GM23248 (cell line): ENCODE data around the gene GMPPB. TPM values are rescaled to one million over a fixed set of nuclear protein-coding genes. Genes with fewer than 3 reads are reported as not detected.

Experiments used
- DNase-seq: peaks from one replicate; pipeline ENCODE4 v3.0.0-alpha.2; 2015
- H2AFZ ChIP-seq: fragments of 200-600 bp; sonication (generic); 2 replicates; pipeline ENCODE4 v1.6.1; 2016; ENCODE audit warnings: antibody characterized with exemption
- H3F3A ChIP-seq: fragments of 200-600 bp; sonication (generic); 2 replicates; pipeline ENCODE4 v1.6.1; 2016; ENCODE audit warnings: mild to moderate bottlenecking, antibody characterized with exemption, mixed run types; ENCODE audit not compliant: insufficient read depth
- H3K27ac ChIP-seq: fragments of 200-600 bp; sonication (generic); 2 replicates; pipeline ENCODE4 v1.5.1; 2016; ENCODE audit warnings: mild to moderate bottlenecking
- H3K27me3 ChIP-seq: fragments of 200-600 bp; sonication (generic); replicated peaks from 2 replicates; pipeline ENCODE4 v1.6.1; 2016; ENCODE audit warnings: mild to moderate bottlenecking; ENCODE audit not compliant: insufficient read depth
- H3K36me3 ChIP-seq: fragments of 200-600 bp; sonication (generic); 2 replicates; pipeline ENCODE4 v1.6.1; 2016; ENCODE audit warnings: low read depth, mild to moderate bottlenecking
- H3K4me1 ChIP-seq: fragments of 200-600 bp; sonication (generic); 2 replicates; pipeline ENCODE4 v1.6.1; 2016; ENCODE audit warnings: mild to moderate bottlenecking; ENCODE audit not compliant: insufficient read depth
- H3K4me2 ChIP-seq: fragments of 200-600 bp; sonication (generic); one replicate; pipeline ENCODE4 v1.6.1; 2016; ENCODE audit warnings: mild to moderate bottlenecking; ENCODE audit not compliant: unreplicated experiment
- H3K4me3 ChIP-seq: fragments of 200-600 bp; sonication (generic); 2 replicates; pipeline ENCODE4 v1.5.1; 2016; ENCODE audit warnings: mild to moderate bottlenecking
- H3K79me2 ChIP-seq: fragments of 200-600 bp; sonication (generic); 2 replicates; pipeline ENCODE4 v1.6.1; 2016; ENCODE audit warnings: mild to moderate bottlenecking; ENCODE audit not compliant: insufficient read depth
- H3K9ac ChIP-seq: fragments of 200-600 bp; sonication (generic); 2 replicates; pipeline ENCODE4 v1.6.1; 2016; ENCODE audit warnings: mild to moderate bottlenecking
- H3K9me2 ChIP-seq: fragments of 200-600 bp; sonication (generic); 2 replicates; pipeline ENCODE4 v1.6.1; 2016; ENCODE audit warnings: mixed run types, mild to moderate bottlenecking, moderate library complexity; ENCODE audit not compliant: insufficient read depth
- H3K9me3 ChIP-seq: fragments of 200-600 bp; sonication (generic); one replicate; pipeline ENCODE4 v1.6.1; 2017; ENCODE audit warnings: low read depth
- H4K20me1 ChIP-seq: fragments of 200-600 bp; sonication (generic); 2 replicates; pipeline ENCODE4 v1.6.0; 2016; ENCODE audit not compliant: insufficient read depth
- EZH2 ChIP-seq: fragments of 200-600 bp; sonication (generic); IDR thresholded peaks from 2 replicates; pipeline ENCODE4 v1.6.1; 2018; ENCODE audit warnings: antibody characterized with exemption, mild to moderate bottlenecking; ENCODE audit not compliant: insufficient read depth, poor library complexity, severe bottlenecking
- EZH2phosphoT487 ChIP-seq: fragments of 200-600 bp; sonication (generic); IDR thresholded peaks from 2 replicates; pipeline ENCODE4 v1.6.1; 2018; ENCODE audit warnings: antibody characterized with exemption, moderate library complexity, mild to moderate bottlenecking, low read depth; ENCODE audit not compliant: insufficient read depth
- WGBS, 2 experiments: methylation state at CpG; one replicate each; pipeline ENCODE4 v1.1.6; 2015 to 2017; ENCODE audit warnings: low lambda C conversion rate in 2 of 2, low coverage in 1 of 2; ENCODE audit errors: missing lambda C conversion rate in 2 of 2; 5-methylcytosine and 5-hydroxymethylcytosine counted together
- in situ Hi-C: fragments of 300-500 bp; cut with MboI; formaldehyde crosslinking; loops from 2 replicates; pipeline ENCODE4 v1.15.0; 2020
- polyA plus RNA-seq: library from polyadenylated mRNA; unstranded; fragments of >200 nt; fragmentation: Nextera tagmentation; extraction: Ambion mirVana; gene quantifications from 2 replicates; pipeline ENCODE4 v1.2.1, GENCODE V29; 2016
- total RNA-seq: library from RNA; depleted of rRNA; stranded (reverse); fragments of >200 nt; shearing (Covaris generic); gene quantifications from 2 replicates; pipeline ENCODE4 v1.2.3, GENCODE V29; 2014

Gene GMPPB
- total and polyA plus RNA-seq, 2 experiments from 2014 or later: 24.1 to 37.8 TPM

- in situ Hi-C loops: no loop called here
- no peaks in the 10 kb centered on the region for H3K4me1 ChIP-seq
- peaks cover 7% of the 10 kb centered on the region; the same call in 1 of the 2 replicates for H3F3A ChIP-seq
- H3K4me2 ChIP-seq: no peak overlapping the region
- peaks cover 68% of the 10 kb centered on the region for H3K79me2 ChIP-seq
- H3K27me3 ChIP-seq: no peaks in the 10 kb centered on the region
- no peak overlapping the region for H3K27ac ChIP-seq
- WGBS, 2 experiments: 85 to 87% methylated on average over 6 of the region's 6 CpGs
- H3K9me2 ChIP-seq: no peaks in the 10 kb centered on the region
- no peak for DNase-seq
- H3K9me3 ChIP-seq: no peaks in the 10 kb centered on the region
- H3K4me3 ChIP-seq: no peak overlapping the region
- no peak overlapping the region for H3K9ac ChIP-seq
- 0 out of 2 replicates have a peak, but pooled peaks cover 4% of the 10 kb centered on the region for H4K20me1 ChIP-seq
- H3K36me3 ChIP-seq: peaks cover 26% of the 10 kb centered on the region; the same call in 1 of the 2 replicates
- no peak overlapping the region for H2AFZ ChIP-seq
- TF ChIP-seq EZH2phosphoT487 (no peak), EZH2 (no peak)
These were observed 11.0 kb upstream of the GMPPB start for GRCh38 chr3:49734752-49735151.

GRCh38 chr3:49733551-49733950 lies 9.8 kb upstream of the GMPPB start:
- H3K4me2 ChIP-seq: no peak overlapping the region
- no peak overlapping the region for H3K4me3 ChIP-seq
- WGBS, 2 experiments: 96 to 100% methylated on average over 1 of the region's 1 CpG
- in situ Hi-C loops: no loop called here
- DNase-seq: no peak
- H3K27ac ChIP-seq: no peak overlapping the region
- no peak overlapping the region for H2AFZ ChIP-seq
- H4K20me1 ChIP-seq: 0 out of 2 replicates have a peak, but pooled peaks cover 4% of the 10 kb centered on the region
- H3K27me3 ChIP-seq: no peaks in the 10 kb centered on the region
- H3K9ac ChIP-seq: no peak overlapping the region
- H3K36me3 ChIP-seq: peaks cover 23% of the 10 kb centered on the region; the same call in 1 of the 2 replicates
- H3K9me2 ChIP-seq: no peaks in the 10 kb centered on the region
- no peaks in the 10 kb centered on the region for H3K9me3 ChIP-seq
- TF ChIP-seq EZH2: no peak
- no peak for TF ChIP-seq EZH2phosphoT487
- peaks cover 57% of the 10 kb centered on the region for H3K79me2 ChIP-seq
- peaks cover 7% of the 10 kb centered on the region; the same call in 1 of the 2 replicates for H3F3A ChIP-seq
- no peaks in the 10 kb centered on the region for H3K4me1 ChIP-seq

- no peak overlapping the region for H3K4me3 ChIP-seq
- WGBS, 2 experiments: 84 to 85% methylated on average over 11 of the region's 11 CpGs
- no peak overlapping the region for H2AFZ ChIP-seq
- no peak overlapping the region for H3K27ac ChIP-seq
- no peak overlapping the region for H3K4me2 ChIP-seq
- H3K9me3 ChIP-seq: no peaks in the 10 kb centered on the region
- TF ChIP-seq EZH2 (no peak), EZH2phosphoT487 (no peak)
- H3K4me1 ChIP-seq: no peaks in the 10 kb centered on the region
- no peaks in the 10 kb centered on the region for H3K27me3 ChIP-seq
- H3K9ac ChIP-seq: no peak overlapping the region
- no peak for DNase-seq
- H4K20me1 ChIP-seq: 0 out of 2 replicates have a peak, but pooled peaks cover 4% of the 10 kb centered on the region
- no peaks in the 10 kb centered on the region for H3K9me2 ChIP-seq
- peaks cover 47% of the 10 kb centered on the region for H3K79me2 ChIP-seq
- peaks cover 7% of the 10 kb centered on the region; the same call in 1 of the 2 replicates for H3F3A ChIP-seq
- H3K36me3 ChIP-seq: peaks cover 19% of the 10 kb centered on the region; the same call in 1 of the 2 replicates
- in situ Hi-C loops: no loop called here
These were observed 8.8 kb upstream of the GMPPB start for GRCh38 chr3:49732597-49732996.

- Histone ChIP-seq H3K9me3 (no peaks in the 10 kb centered on the region), H3K9ac (no peak overlapping the region), H3K4me1 (no peaks in the 10 kb centered on the region), H3K27me3 (no peaks in the 10 kb centered on the region), H3F3A (no peaks in the 10 kb centered on the region; the same call in 1 of the 2 replicates), H3K79me2 (peaks cover 31% of the 10 kb centered on the region), H3K9me2 (no peaks in the 10 kb centered on the region), H3K27ac (no peak overlapping the region), H3K4me3 (no peak overlapping the region), H4K20me1 (0 out of 2 replicates have a peak, but pooled peaks cover 4% of the 10 kb centered on the region), H3K36me3 (peaks cover 7% of the 10 kb centered on the region; the same call in 1 of the 2 replicates), H2AFZ (no peak overlapping the region), H3K4me2 (no peak overlapping the region)
- 92 to 95% methylated on average over 4 of the region's 4 CpGs for WGBS, 2 experiments
- TF ChIP-seq EZH2 (no peak), EZH2phosphoT487 (no peak)
- no peak for DNase-seq
- in situ Hi-C loops: no loop called here
These were observed 6.3 kb upstream of the GMPPB start for GRCh38 chr3:49729966-49730609.
